Upper lobe of left lung (tissue), 6 donors: Measurements from ENCODE around the gene HINFP. TPM values are rescaled to one million over a fixed set of nuclear protein-coding genes. Genes with fewer than 3 reads are reported as not detected.
"Not testable (repeated sequence)": the region's sequence is repeated elsewhere in the genome, so short reads cannot be mapped to it uniquely, and the experiment has no call there.

ENCODE experiments used
- ATAC-seq, 2 donors: fragments of 200-7000 bp; cut with Tn5 transposase; one replicate each; pipeline ENCODE4 v1.9.1; 2022; ENCODE audit warnings: mild to moderate bottlenecking in 2 of 2, moderate library complexity in 2 of 2; ENCODE audit not compliant: low FRiP score in 2 of 2
- DNase-seq, 2 donors: peaks; one replicate each; pipeline ENCODE4 v3.0.0-alpha.2; 2019 to 2020
- H3K27ac ChIP-seq, 4 donors: fragments of 200-600 bp; sonication (generic); one replicate each; pipeline ENCODE4 v1.5.1; 2016 to 2019
- H3K27me3 ChIP-seq, 4 donors: fragments of 200-600 bp; sonication (generic); one replicate each; pipeline ENCODE4 v1.5.1; 2017 to 2019
- H3K36me3 ChIP-seq, 4 donors: fragments of 200-600 bp; sonication (generic); one replicate each; pipeline ENCODE4 v1.5.1; 2016 to 2019
- H3K4me1 ChIP-seq, 4 donors: fragments of 200-600 bp; sonication (generic); one replicate each; pipeline ENCODE4 v1.5.1; 2018 to 2019
- H3K4me3 ChIP-seq, 4 donors: fragments of 200-600 bp; sonication (generic); one replicate each; pipeline ENCODE4 v1.5.1; 2017 to 2019; ENCODE audit warnings: mild to moderate bottlenecking in 2 of 4, moderate library complexity in 1 of 4
- H3K9me3 ChIP-seq, 4 donors: fragments of 200-600 bp; sonication (generic); one replicate each; pipeline ENCODE4 v1.5.1; 2018 to 2019
- CTCF ChIP-seq, 6 experiments: fragments of 450-650 bp in 4 of 6; fragments of 200-600 bp in 2 of 6; sonication (generic) in 2 of 6; IDR thresholded peaks; one replicate each; pipeline ENCODE4 v1.5.1; 2016 to 2019; ENCODE audit warnings: antibody characterized with exemption in 6 of 6
- EP300 ChIP-seq, 4 donors: sonication (generic); formaldehyde crosslinking; IDR thresholded peaks; one replicate each; pipeline ENCODE4 v1.5.1; 2017; ENCODE audit warnings: antibody characterized with exemption in 4 of 4, control low read depth in 2 of 4
- POLR2A ChIP-seq, 4 donors: fragments of 450-650 bp; IDR thresholded peaks; one replicate each; pipeline ENCODE4 v1.5.1; 2016 to 2017; ENCODE audit warnings: antibody characterized with exemption in 4 of 4, mild to moderate bottlenecking in 2 of 4
- POLR2AphosphoS5 ChIP-seq, 2 donors: sonication (generic); formaldehyde crosslinking; IDR thresholded peaks; one replicate each; pipeline ENCODE4 v1.5.1; 2017; ENCODE audit warnings: antibody characterized with exemption in 2 of 2
- WGBS, 2 donors: methylation state at CpG; one replicate each; pipeline ENCODE4 v1.1.5; 2017 to 2018; 5-methylcytosine and 5-hydroxymethylcytosine counted together
- total RNA-seq, 6 donors: library from RNA; depleted of rRNA in 4 of 6; stranded (reverse); fragments of >200 nt in 4 of 6; gene quantifications; one replicate each; pipeline versions ENCODE4 v1.1.0 to v1.2.1, GENCODE V29; 2016 to 2021
- donor health status: DM: no; HTN: no; CAD: no; lungs with moderate emphysema.
- donor health status: DM: no; HTN: yes; CAD: no; lungs with severe emphysema.

Gene HINFP
- total RNA-seq, 6 donors from 2014 or later = 22.3 to 90.1 (median 25.6) TPM

GRCh38 chr11:119099711-119100110 is 21.7 kb upstream of the HINFP start:
- Histone ChIP-seq H3K27me3 (no peaks in the 10 kb centered on the region), H3K36me3 (peaks cover 3 to 24% (median 9%) of the 10 kb centered on the region in 4 donors), H3K27ac (no peak overlapping the region), H3K9me3 (no peaks in the 10 kb centered on the region), H3K4me1 (peaks cover 25 to 30% (median 26%) of the 10 kb centered on the region in 4 donors), H3K4me3 (no peak overlapping the region)
- no peak for TF ChIP-seq CTCF (IDR thresholded peaks at IDR 0.05)
- no peak for TF ChIP-seq POLR2A (IDR thresholded peaks at IDR 0.05)
- TF ChIP-seq POLR2AphosphoS5 (IDR thresholded peaks at IDR 0.05) = no peak
- no peak for TF ChIP-seq EP300 (IDR thresholded peaks at IDR 0.05)
- 70 to 71% methylated on average over 6 of the region's 6 CpGs for WGBS, 2 donors
- ATAC-seq = no peak
- no peak for DNase-seq

- ATAC-seq (no peak), DNase-seq (no peak)
- no peak overlapping the region for H3K27ac ChIP-seq
- peak overlapping the region in 3 of 4 donors; percentile 66 to 80 (median 68) for H3K4me3 ChIP-seq
- H3K4me1 ChIP-seq = peaks cover 25 to 30% (median 26%) of the 10 kb centered on the region in 4 donors
- TF ChIP-seq CTCF (IDR thresholded peaks at IDR 0.05) = peak in 2 of 6 experiments; percentile 7 to 16
- no peak for TF ChIP-seq EP300 (IDR thresholded peaks at IDR 0.05)
- 55 to 56% methylated on average over 11 of the region's 11 CpGs for WGBS, 2 donors
- H3K27me3 ChIP-seq = no peaks in the 10 kb centered on the region
- peaks cover 3 to 24% (median 9%) of the 10 kb centered on the region in 4 donors for H3K36me3 ChIP-seq
- no peaks in the 10 kb centered on the region for H3K9me3 ChIP-seq
Measured at GRCh38 chr11:119100246-119100970, 21.0 kb upstream of the HINFP start.

GRCh38 chr11:119100994-119101758 is 20.2 kb upstream of the HINFP start:
- H3K27ac ChIP-seq = peak overlapping the region; percentile 88 to 92 (median 89)
- peak overlapping the region; percentile 66 to 92 (median 74) for H3K4me3 ChIP-seq
- H3K4me1 ChIP-seq = peaks cover 21 to 32% (median 23%) of the 10 kb centered on the region in 4 donors
- H3K27me3 ChIP-seq = no peaks in the 10 kb centered on the region
- peak; percentile 49 to 52 for ATAC-seq
- DNase-seq = peak; percentile 41 to 88
- 1 to 4% methylated on average over 15 to 24 of the region's 29 CpGs for WGBS, 2 donors
- H3K36me3 ChIP-seq = peaks cover 3 to 24% (median 9%) of the 10 kb centered on the region in 4 donors
- no peaks in the 10 kb centered on the region for H3K9me3 ChIP-seq
- TF ChIP-seq POLR2AphosphoS5 (IDR thresholded peaks at IDR 0.05) (no peak), CTCF (IDR thresholded peaks at IDR 0.05) (peak in 1 of 6 experiments; percentile 50)

GRCh38 chr11:119101759-119102423 is 19.5 kb upstream of the HINFP start, which contains the start of gene DPAGT1:
Gene DPAGT1, minus strand, starts transcription at chr11:119101853. Its CDS starts 198 bp downstream, at chr11:119101655.
- Histone ChIP-seq H3K9me3 (no peaks in the 10 kb centered on the region), H3K27me3 (no peaks in the 10 kb centered on the region), H3K4me1 (peaks cover 28 to 39% (median 30%) of the 10 kb centered on the region in 4 donors), H3K4me3 (peak within 1 kb of the TSS; percentile 66 to 92 (median 74)), H3K36me3 (peaks cover 3 to 17% (median 9%) of the 10 kb centered on the region in 4 donors), H3K27ac (peak within 1 kb of the TSS; percentile 88 to 92 (median 89))
- DNase-seq (peak in 1 of 2 donors; percentile 93), ATAC-seq (peak; percentile 97)
- TF ChIP-seq POLR2AphosphoS5 (IDR thresholded peaks at IDR 0.05) (peak; percentile 64 to 65), CTCF (IDR thresholded peaks at IDR 0.05) (peak in 1 of 6 experiments; percentile 9), POLR2A (IDR thresholded peaks at IDR 0.05) (peak in 2 of 4 donors; percentile 37 to 58), EP300 (IDR thresholded peaks at IDR 0.05) (peak in 1 of 4 donors; percentile 2)
- 0 to 3% methylated on average over 16 to 32 of the region's 32 CpGs for WGBS, 2 donors

- not testable (repeated sequence) for DNase-seq, ATAC-seq, H3K36me3 ChIP-seq, H3K9me3 ChIP-seq, H3K27me3 ChIP-seq
- peak overlapping the region in 3 of 4 donors; percentile 66 to 80 (median 68) for H3K4me3 ChIP-seq
- peaks cover 30 to 43% (median 32%) of the 10 kb centered on the region in 4 donors for H3K4me1 ChIP-seq
- WGBS, 2 donors = 84 to 86% methylated on average over 17 to 18 of the region's 18 CpGs
- peak overlapping the region; percentile 88 to 92 (median 89) for H3K27ac ChIP-seq
Measured at GRCh38 chr11:119103161-119103664, 18.2 kb upstream of the HINFP start.
